HG03521 (cell line): ENCODE measurements around the gene BRD9.

Experiments
- ATAC-seq: cut with Tn5 transposase; IDR thresholded peaks from one replicate; pipeline ENCODE4 v1.9.1; 2021; ENCODE audit warnings: mild to moderate bottlenecking, moderate library complexity; ENCODE audit not compliant: unreplicated experiment

Gene BRD9

DNA sequence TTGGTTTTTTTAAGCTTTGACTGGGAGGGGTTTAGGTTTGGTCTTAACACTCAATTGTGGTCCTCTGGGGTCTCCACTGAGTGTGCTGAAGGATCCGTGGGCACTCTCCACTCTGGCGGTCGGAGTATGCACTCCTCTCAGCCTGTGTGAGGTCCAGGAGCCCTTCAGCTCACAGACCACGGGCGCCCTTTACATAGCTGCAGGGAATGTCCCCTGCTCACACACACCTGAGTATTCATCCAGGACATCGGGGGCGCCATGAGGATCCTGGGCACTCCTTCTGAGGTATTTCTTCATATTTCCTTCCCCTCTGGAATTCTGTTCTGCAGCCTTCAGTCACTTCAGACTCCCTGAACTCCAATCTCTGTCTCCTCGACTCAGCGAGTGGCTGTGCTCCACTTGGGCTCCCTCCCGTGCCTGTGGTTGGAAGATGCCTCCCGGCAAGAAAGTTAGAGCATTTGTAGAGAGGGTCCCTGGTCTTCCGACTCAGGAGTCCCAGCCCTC, 12.6 kb upstream of the BRD9 start:
- no peak for ATAC-seq

DNA sequence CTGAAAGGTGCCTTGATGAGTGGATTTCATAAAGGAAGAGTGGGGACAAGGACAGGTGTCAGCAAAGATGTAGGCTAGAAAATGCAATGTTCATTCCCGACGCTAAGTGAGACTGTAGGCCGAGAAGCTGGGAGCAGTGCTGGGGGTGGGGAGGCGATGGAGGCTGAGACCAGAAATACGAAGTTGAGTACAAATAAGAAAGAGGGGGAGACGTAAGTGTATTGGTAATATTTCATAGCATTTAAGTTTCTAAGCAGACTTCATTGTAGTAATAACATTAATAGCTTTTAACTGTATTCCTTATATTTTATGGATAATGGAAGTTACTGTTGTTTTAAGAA, 11.1 kb upstream of the BRD9 start:
- ATAC-seq, result no peak

DNA sequence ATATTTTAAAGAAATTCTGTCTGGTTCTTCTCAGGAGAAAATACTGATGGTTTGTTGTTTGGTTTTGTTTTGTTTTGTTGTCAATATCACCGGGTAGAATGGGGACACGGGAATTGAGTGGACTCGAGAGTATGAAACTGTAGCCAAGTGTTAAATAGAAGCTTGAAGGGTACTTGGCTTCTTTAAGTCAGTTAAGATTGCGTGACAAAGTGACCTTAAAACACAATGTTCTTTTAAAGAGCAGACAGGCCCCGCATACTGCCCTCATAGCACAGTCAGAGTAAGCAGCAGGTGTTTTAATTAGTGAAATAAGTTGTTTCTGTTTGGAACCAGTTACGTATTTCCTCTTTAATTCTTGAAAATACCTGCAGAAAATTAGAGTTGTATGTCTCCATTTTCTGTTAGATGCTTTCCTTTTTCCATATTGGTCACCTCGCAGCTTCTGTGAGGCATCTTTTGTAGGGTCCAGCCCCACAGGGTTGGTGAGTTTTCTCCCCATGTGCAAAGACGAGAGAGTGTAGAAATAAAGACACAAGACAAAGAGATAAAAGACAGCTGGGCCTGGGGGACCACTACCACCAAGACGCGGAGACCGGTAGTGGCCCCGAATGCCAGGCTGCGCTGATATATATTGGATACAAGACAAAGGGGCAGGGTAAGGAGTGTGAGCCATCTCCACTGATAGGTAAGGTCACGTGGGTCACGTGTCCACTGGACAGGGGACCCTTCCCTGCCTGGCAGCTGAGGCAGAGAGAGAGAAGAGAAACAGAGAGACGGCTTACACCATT, 9.7 kb upstream of the BRD9 start:
- no peak for ATAC-seq

DNA sequence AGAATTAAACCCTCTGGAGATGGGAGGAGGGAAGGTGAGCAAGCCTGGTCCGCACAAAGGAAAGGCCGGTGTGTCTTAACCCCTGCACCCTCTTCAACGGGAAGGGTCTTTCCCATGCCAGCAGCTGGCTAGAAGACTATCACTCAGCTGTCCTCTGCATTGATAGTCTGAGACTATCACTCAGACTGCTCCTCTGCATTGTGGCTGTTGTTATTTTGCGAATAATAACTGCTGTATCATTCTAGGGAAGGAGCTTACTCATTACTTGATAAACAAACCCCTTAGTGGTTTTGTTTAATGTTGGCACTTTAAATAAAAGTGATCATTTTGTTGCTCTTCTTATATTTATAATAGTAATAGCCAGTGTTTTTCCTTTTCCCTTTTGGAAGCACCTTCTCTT, 8.2 kb upstream of the BRD9 start:
- ATAC-seq, result no peak

DNA sequence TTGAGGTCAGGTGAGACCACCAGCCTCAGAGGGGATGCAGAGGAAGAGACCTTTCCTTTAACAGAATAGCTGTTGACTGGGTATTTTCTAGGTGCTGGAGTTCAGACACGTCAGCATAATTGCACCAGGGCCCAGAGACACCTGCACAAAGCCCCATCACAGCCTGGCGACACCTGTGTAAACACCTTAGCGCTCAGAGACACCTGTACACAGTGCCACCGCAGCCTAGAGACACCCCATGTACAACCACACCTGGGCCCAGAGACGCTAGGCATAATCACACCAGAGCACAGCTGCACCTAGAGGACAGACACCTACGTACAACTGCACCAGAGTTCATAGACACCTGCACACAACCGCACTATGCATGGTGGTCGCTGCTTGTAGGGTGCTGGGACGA, 1.1 kb upstream of the BRD9 start:
- ATAC-seq, result no peak

DNA sequence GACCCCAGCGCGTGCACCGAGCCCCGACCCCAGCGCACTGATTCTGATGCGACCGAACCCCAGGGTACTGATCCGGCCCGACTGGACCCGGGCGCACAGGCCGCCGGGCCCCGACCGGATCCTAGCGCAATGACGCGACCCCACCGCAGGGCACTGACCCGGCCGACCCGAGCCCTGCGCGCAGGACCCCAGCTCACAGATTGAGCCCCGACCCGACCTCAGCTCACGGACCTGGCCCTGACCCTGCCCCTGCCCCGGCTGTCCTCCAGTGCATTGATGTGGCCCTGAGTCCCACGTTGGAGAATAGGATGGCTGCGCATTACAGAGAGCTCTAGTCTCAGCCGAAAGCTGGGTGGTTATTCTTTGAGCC, 521 bp upstream of the BRD9 start:
- ATAC-seq, result peak; percentile 4

DNA sequence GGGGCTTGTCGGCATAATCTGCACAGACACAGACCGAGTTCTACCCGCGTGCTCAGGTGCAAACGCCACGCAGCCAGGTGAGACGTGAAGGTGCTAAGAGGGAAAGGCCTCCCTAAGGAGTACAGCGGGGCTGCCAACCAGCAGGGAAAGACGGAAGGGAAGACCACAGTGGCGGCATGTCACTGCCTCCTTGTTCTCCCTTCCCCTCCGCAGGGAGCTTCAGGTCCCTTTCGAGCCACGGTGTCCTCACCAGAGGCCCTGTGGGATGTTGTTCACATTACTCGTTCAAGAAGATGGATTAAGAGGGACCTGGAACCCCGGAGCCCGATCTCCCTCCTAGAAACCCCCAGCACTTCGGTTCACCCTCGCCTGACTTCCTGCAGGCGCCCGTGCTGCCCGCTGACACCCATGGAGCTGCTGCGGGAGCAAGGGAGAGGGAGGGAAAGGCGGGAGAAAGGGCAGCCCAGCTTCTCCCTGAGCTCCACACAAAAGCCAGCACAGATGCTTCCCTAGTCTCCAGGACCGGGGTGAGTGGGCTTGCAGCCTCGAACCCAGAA, 686 bp downstream of the BRD9 start:
- ATAC-seq, result peak; percentile 10

DNA sequence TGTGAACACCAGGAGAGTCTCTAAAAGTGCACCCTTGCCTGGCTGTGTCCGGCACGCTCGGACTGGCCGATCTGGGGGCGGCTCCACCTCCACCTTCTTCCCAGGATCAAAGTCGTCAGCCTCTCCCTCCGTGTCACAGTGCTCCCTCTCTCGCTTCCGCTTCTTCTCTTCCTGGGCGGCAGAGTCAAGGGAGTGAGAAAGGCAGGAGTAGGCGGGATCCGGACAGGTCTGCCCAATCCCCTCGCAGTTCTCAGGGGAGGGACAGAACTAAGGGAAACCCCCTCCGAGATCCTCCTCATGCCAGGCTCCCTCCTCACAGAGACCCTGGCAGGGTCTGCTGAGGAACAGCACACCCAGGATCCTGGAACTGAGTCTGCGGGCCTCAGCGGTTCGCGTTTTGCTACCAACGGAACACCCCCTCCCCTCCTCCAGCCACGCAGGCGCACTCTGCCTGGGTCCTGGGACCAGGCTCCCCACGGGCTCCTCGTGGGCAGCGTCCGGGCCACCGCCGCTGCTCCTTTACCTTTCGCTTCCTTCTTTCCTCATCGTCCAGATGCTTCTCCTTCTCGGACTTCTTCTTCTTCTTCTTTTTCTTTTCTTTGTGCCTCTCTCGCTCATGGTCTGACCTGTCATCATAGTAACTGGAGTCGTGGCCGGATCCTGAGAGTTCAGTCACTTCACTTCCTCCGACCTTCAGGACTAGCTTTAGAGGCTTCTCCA, 1.3 kb downstream of the BRD9 start:
- no peak for ATAC-seq

DNA sequence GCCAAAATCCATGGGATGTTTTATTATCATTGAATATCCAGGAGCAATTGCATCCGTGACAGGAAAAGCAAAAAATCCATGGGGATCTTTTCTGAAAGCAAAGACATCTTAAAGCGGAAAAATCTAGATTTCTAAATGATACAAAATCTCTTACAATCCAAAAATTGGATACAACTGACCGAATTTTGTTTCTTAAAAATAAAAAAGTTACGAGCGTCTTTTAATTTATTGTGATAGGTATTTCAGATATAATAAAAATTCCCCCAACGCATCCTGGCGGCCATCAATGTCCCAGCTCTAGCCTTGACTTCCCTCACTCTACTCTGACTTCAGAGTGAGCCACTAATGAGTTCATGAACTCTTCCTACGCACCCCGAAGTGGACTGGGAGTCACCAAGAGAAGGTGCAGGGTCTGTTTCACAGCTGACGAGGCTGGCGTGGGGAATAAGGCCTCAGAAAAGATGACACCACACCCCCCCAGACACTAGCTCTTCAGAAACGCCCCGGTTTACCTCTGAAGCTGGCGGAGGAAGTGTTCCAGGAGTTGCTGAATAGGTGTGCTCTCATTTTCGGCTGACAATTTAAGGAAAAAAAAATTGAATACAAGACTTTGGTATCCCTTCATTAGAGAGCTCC, 3.4 kb downstream of the BRD9 start:
- no peak for ATAC-seq

DNA sequence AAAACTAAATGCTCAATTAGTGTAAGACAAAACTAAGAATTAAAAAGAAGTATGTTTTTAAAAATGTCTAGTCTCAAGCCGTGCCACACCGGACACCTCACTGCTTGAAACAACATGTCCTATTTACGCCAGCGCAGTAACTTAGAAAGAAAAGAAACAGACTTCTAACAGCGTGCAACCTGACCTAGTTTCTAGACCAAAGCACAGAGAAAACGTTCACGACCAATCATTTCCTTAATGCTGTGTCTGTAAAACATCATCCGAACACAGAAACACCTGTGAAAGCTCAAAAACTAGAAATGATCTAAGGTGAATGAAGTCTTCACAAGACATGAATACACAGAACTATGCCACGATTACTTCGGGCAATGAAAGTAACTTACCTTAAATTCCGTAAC, 4.0 kb downstream of the BRD9 start:
- no peak for ATAC-seq

DNA sequence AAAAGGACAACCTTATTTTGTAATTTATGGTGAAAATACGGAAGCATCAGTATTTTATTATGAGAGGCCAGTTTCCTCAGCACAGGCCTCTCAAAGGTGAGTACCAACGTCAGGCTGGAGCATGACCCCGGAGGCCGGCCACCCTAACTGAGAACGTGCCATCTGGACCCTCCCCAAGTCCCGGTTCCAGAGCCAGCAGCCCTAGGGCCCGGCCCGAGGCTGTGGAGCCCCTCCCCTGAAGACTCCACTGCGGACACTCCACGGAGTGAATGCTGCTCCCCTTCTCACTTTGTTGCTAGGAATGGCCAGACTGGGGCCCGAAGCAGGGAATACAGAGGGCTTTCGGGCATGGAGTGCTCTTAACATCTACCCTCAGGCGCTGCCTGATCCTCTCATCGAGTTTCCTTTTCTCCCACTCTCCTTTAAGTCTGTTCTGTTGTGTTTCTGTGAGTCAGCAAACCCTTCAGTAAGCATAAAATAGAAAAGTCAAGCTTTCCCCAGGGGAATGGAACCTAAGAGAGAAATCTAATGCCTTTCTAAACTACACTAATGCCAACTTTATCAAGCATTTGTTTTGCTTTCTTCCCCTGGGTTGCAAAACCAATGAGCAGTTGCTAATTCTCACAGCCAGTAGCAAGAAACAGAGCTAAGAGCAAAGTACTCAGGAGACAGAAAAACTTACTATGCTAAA, 4.5 kb downstream of the BRD9 start:
- ATAC-seq, result no peak

DNA sequence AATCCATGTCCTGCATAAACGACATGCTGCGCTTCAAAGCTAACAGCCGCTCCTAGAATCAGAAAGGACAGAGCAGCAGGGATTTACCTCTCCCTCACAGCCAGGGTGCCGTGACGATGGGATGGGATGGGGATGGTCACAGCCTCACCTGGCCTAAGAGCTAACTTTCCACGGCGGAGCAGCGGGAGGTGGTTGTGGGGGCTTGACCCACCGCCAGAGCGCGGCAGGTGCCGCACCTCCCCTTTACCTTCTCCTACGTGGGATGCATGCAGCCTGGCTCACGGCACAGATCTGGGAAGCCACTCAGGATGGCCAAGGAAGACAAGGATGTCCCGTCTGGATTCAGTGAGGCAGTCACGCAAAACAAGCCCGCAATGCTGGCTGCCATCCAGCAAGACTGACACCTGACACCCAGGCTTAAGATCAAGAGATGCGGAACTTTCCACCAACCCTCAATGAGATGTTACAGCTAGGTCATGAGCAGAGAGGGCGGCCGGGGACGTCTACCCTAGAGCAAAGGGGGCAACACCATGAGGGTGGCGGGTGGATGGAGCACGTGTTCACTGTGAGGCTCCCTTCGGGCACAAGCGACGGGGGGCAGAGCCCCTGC, 5.8 kb downstream of the BRD9 start:
- ATAC-seq, result no peak

DNA sequence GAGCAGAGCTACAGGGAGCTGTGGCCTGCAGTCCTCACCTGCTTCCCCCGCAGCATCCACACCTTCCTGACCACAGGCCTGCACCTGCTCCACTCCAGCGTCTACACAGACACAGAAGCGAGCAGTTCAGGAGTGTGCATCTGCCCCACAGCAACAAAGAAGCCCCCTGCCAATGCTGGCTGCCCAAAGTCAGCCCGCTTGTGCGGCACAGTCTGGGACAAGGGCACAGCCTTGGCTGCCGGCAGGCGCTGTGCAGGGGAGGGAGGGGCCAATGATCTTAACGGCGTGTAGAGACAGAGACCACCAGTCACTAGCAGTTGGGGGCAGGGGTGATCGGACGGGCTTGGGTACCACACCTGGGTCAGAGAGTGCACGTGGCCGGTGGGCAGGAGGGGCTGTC, 6.6 kb downstream of the BRD9 start:
- ATAC-seq, result no peak

DNA sequence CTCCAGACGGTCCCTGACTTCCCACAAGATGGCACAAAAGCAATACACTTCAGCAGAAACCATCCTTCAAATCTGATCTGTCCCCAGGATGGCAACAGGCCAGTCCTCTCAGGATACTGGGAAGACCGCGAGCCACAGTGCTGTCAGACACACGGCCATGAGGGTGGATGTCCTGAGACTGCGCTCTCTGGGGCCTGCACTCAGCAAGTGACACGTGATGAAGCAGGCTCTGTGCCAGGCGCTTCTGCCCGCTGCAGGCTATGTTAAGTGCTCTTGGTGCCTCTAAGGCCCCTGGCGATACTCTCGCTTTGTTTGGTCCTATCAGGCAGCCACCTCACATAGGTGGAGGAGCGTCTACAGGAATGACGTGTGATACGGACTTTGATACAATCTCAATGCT, 7.1 kb downstream of the BRD9 start:
- ATAC-seq, result no peak

DNA sequence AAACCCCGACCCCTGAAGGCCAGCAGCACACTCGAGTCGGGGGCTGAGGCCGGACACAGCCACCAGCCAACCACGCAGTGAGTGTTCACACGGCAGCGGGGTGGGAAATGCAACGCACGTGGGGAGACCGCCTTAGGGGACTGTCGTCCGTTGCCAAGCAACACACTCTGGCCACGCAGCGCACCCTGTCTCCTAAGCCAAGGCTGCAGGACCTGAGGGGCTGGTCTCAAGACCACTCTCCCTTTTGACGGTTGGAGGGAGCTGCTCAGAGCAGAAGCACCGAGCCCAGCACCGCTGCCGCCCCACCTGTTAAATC, 7.5 kb downstream of the BRD9 start:
- ATAC-seq, result no peak

DNA sequence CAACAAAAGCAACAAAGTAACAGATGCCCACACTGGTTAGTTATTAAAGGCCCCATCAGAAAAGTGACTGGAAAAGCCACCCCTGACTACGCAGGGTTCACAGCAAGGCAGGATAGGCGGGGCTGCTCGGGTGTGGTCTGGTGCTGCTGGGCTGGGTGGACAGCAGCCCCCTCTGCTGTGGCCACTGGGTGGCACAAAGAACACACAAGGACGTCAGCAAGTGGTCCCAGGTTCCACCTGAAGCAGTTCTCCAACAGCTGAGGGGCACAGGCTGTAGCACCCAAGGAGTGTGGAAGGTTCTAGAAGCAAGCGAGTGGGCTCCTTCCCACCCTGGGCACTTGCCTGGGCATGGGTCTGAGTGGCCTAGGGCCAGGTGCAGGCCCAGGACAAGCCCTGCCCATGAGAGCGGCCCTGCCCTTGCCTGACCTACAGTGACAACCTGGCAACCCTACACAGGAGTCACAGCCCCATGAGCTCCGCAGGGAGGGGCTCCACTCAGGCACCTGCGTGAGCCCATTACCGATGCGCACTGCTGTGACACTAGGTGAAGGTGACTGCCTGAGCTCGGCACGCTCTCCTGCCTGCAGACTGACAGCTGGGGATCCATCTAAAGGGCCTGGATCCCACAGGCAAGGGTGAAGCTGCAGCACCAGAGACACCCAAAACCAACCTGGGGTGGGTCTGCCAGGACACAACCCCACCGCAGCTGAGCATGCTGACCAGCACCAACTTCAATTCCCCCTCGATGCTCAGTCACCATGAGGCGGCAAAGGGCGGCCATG, 8.1 kb downstream of the BRD9 start:
- ATAC-seq, result no peak

DNA sequence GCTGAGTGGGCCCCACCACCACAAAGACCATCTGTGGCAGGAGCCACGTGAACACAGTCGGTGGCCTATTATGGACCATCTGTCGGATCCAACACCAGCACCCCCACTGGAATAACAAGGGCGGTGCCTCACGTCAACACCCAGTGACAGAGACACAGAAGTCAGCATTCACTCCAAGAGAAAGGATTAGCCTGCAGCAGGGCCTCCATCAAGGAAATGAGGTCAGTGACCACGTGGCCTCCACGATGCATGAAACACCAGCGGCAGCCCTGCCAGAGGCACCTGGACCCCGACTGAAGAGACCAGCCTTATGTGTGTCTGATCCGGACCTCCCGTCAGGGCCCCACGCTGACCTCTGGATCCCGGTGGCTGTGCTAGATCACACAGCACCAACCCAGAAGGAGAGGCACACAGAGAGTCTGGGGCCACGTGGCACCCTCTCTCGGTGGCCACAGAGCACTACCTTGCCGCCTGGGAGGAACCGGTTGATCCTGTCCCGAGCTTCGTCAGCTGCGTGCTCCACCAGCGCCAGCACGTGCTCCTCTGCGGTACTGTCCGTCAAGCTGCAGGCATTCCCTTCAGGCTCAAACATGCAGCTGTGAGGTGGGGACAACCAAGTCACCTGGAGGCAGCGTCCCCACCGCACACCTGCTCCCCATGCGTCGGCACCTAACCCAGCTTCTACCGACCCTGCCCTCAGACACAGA, 9.0 kb downstream of the BRD9 start:
- ATAC-seq, result no peak

DNA sequence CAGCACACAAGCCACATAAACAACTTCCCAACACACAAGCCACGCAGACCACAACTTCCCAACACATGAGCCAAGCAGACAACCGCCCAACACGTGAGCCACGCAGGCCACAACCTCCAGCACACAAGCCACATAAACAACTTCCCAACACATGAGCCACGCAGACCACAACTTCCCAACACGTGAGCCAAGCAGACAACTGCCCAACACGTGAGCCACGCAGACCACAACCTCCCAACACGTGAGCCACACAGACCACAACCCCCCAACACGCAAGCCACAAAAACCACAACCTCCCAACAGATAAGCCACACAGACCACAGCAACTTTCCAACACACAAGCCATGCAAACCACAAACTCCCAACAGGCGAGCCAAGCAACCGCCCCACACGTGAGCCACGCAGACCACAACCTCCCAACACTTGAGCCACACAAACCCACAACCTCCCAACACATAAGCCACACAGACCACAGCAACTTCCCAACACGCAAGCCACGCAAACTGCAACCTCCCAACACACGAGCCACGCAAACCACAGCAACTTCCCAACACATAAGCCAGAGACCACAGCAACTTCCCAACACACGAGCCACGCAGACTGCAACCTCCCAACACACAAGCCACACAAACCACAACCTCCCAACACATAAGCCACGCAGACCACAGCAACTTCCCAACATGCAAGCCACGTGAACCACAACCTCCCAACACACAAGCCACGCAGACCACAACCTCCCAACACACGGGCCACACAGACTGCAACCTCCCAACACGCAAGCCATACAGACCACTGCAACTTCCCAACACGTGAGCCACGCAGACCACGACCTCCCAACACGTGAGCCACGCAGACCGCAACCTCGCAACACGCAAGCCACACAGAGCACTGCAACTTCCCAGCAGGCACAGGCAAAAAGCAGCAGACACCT, 10.1 kb downstream of the BRD9 start:
- no peak for ATAC-seq

DNA sequence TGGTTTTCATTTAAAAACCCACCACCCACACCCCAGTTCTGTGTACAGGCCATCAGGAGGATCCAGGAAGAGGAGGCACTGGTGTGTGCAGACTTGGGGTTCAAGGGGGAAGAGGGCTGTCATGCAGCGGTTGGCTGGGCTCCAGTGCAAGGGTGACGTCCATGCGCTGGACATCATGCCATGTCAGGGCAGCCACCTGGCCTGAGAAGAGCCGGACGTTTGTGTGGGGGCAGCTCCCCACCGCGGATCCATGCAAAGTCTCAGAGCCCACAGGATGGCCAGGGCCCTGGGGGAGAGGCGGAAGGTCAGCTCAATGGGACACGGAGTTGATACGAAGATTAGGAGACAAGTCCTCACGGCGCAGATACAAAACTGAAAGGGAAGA, 11.1 kb downstream of the BRD9 start:
- no peak for ATAC-seq
